SK-N-SH treated with all-trans-retinoic acid at 6 μM for 48 hours (cell line): ENCODE data around the gene CPAMD8.

Experiments used
- ARNTL ChIP-seq: fragments of 450-650 bp; formaldehyde crosslinking; IDR thresholded peaks from 2 replicates; pipeline ENCODE4 v1.5.0; 2020; ENCODE audit warnings: low read depth, mild to moderate bottlenecking, moderate library complexity, borderline replicate concordance
- CREB5 ChIP-seq: fragments of 250-450 bp; sonication (Bioruptor Pico); IDR thresholded peaks from 2 replicates; pipeline ENCODE4 v1.5.1; 2020; ENCODE audit warnings: low read depth, mild to moderate bottlenecking, moderate library complexity
- ESRRG ChIP-seq: fragments of 250-450 bp; sonication (Bioruptor Pico); IDR thresholded peaks from 2 replicates; pipeline ENCODE4 v1.6.1; 2021; ENCODE audit warnings: mild to moderate bottlenecking
- RARB ChIP-seq: fragments of 250-450 bp; sonication (Bioruptor Pico); IDR thresholded peaks from 2 replicates; pipeline ENCODE4 v1.8.0; 2021; ENCODE audit warnings: mild to moderate bottlenecking, moderate library complexity
- TOX ChIP-seq: fragments of 250-450 bp; sonication (Bioruptor Pico); IDR thresholded peaks from 2 replicates; pipeline ENCODE4 v1.8.0; 2021; ENCODE audit warnings: mild to moderate bottlenecking, moderate library complexity, borderline replicate concordance
- ZFP3 ChIP-seq: fragments of 250-450 bp; sonication (Bioruptor Pico); IDR thresholded peaks from 2 replicates; pipeline ENCODE4 v1.5.0; 2020; ENCODE audit warnings: mild to moderate bottlenecking, moderate library complexity
- ZFP30 ChIP-seq: fragments of 450-650 bp; formaldehyde crosslinking; IDR thresholded peaks from 2 replicates; pipeline ENCODE4 v1.5.0; 2022; ENCODE audit warnings: mild to moderate bottlenecking, moderate library complexity
- ZNF70 ChIP-seq: fragments of 450-650 bp; formaldehyde crosslinking; IDR thresholded peaks from 2 replicates; pipeline ENCODE4 v1.5.0; 2020; ENCODE audit warnings: mild to moderate bottlenecking, moderate library complexity
- ZNF8 ChIP-seq: fragments of 450-650 bp; formaldehyde crosslinking; IDR thresholded peaks from 2 replicates; pipeline ENCODE4 v1.5.0; 2020; ENCODE audit warnings: mild to moderate bottlenecking, moderate library complexity
- TF ChIP-seq, protein P1 (sequence below): fragments of 250-450 bp; sonication (Bioruptor Pico); IDR thresholded peaks from 2 replicates; pipeline ENCODE4 v1.8.0; 2021; ENCODE audit warnings: low read depth, mild to moderate bottlenecking, moderate library complexity, borderline replicate concordance
- TF ChIP-seq, protein P2 (sequence below): fragments of 250-450 bp; sonication (Bioruptor Pico); IDR thresholded peaks from 2 replicates; pipeline ENCODE4 v1.8.0; 2020; ENCODE audit warnings: mild to moderate bottlenecking, moderate library complexity, borderline replicate concordance
- TF ChIP-seq, protein P3 (sequence below): fragments of 250-450 bp; sonication (Bioruptor Pico); IDR thresholded peaks from 2 replicates; pipeline ENCODE4 v1.5.1; 2021; ENCODE audit warnings: mild to moderate bottlenecking, moderate library complexity
- TF ChIP-seq, protein P4 (sequence below): fragments of 250-450 bp; sonication (Bioruptor Pico); IDR thresholded peaks from 2 replicates; pipeline ENCODE4 v1.5.0; 2020; ENCODE audit warnings: mild to moderate bottlenecking, moderate library complexity

- TF ChIP-seq, protein P1, sequence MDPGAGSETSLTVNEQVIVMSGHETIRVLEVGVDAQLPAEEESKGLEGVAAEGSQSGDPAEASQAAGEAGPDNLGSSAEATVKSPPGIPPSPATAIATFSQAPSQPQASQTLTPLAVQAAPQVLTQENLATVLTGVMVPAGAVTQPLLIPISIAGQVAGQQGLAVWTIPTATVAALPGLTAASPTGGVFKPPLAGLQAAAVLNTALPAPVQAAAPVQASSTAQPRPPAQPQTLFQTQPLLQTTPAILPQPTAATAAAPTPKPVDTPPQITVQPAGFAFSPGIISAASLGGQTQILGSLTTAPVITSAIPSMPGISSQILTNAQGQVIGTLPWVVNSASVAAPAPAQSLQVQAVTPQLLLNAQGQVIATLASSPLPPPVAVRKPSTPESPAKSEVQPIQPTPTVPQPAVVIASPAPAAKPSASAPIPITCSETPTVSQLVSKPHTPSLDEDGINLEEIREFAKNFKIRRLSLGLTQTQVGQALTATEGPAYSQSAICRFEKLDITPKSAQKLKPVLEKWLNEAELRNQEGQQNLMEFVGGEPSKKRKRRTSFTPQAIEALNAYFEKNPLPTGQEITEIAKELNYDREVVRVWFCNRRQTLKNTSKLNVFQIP (CRISPR knock-in tag): no peak
- TF ChIP-seq ZNF70 (CRISPR knock-in tag): no peak
- TF ChIP-seq ARNTL (CRISPR knock-in tag): no peak
- no peak for TF ChIP-seq ESRRG (CRISPR knock-in tag)
- TF ChIP-seq ZNF8: no peak
- no peak for TF ChIP-seq TOX (CRISPR knock-in tag)
- TF ChIP-seq, protein P2, sequence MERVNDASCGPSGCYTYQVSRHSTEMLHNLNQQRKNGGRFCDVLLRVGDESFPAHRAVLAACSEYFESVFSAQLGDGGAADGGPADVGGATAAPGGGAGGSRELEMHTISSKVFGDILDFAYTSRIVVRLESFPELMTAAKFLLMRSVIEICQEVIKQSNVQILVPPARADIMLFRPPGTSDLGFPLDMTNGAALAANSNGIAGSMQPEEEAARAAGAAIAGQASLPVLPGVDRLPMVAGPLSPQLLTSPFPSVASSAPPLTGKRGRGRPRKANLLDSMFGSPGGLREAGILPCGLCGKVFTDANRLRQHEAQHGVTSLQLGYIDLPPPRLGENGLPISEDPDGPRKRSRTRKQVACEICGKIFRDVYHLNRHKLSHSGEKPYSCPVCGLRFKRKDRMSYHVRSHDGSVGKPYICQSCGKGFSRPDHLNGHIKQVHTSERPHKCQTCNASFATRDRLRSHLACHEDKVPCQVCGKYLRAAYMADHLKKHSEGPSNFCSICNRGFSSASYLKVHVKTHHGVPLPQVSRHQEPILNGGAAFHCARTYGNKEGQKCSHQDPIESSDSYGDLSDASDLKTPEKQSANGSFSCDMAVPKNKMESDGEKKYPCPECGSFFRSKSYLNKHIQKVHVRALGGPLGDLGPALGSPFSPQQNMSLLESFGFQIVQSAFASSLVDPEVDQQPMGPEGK (CRISPR knock-in tag): no peak
- TF ChIP-seq, protein P3, sequence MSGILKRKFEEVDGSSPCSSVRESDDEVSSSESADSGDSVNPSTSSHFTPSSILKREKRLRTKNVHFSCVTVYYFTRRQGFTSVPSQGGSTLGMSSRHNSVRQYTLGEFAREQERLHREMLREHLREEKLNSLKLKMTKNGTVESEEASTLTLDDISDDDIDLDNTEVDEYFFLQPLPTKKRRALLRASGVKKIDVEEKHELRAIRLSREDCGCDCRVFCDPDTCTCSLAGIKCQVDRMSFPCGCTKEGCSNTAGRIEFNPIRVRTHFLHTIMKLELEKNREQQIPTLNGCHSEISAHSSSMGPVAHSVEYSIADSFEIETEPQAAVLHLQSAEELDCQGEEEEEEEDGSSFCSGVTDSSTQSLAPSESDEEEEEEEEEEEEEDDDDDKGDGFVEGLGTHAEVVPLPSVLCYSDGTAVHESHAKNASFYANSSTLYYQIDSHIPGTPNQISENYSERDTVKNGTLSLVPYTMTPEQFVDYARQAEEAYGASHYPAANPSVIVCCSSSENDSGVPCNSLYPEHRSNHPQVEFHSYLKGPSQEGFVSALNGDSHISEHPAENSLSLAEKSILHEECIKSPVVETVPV: no peak
- no peak for TF ChIP-seq CREB5 (CRISPR knock-in tag)
- TF ChIP-seq ZFP3 (CRISPR knock-in tag): no peak
- TF ChIP-seq, protein P4, sequence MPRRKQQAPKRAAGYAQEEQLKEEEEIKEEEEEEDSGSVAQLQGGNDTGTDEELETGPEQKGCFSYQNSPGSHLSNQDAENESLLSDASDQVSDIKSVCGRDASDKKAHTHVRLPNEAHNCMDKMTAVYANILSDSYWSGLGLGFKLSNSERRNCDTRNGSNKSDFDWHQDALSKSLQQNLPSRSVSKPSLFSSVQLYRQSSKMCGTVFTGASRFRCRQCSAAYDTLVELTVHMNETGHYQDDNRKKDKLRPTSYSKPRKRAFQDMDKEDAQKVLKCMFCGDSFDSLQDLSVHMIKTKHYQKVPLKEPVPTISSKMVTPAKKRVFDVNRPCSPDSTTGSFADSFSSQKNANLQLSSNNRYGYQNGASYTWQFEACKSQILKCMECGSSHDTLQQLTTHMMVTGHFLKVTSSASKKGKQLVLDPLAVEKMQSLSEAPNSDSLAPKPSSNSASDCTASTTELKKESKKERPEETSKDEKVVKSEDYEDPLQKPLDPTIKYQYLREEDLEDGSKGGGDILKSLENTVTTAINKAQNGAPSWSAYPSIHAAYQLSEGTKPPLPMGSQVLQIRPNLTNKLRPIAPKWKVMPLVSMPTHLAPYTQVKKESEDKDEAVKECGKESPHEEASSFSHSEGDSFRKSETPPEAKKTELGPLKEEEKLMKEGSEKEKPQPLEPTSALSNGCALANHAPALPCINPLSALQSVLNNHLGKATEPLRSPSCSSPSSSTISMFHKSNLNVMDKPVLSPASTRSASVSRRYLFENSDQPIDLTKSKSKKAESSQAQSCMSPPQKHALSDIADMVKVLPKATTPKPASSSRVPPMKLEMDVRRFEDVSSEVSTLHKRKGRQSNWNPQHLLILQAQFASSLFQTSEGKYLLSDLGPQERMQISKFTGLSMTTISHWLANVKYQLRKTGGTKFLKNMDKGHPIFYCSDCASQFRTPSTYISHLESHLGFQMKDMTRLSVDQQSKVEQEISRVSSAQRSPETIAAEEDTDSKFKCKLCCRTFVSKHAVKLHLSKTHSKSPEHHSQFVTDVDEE: no peak
- no peak for TF ChIP-seq ZFP30 (CRISPR knock-in tag)
- TF ChIP-seq RARB (CRISPR knock-in tag): no peak
These were observed 137.2 kb downstream of the CPAMD8 start for GRCh38 chr19:16889366-16889882.
